ENCODE measurements around the gene KLHL28. TPM values are rescaled to one million over a fixed set of nuclear protein-coding genes. Genes with fewer than 3 reads are reported as not detected.

KLHL28 gene
- polyA plus RNA-seq, 3 donors, result 4.1 to 16.8 (median 16.4) TPM

DNA sequence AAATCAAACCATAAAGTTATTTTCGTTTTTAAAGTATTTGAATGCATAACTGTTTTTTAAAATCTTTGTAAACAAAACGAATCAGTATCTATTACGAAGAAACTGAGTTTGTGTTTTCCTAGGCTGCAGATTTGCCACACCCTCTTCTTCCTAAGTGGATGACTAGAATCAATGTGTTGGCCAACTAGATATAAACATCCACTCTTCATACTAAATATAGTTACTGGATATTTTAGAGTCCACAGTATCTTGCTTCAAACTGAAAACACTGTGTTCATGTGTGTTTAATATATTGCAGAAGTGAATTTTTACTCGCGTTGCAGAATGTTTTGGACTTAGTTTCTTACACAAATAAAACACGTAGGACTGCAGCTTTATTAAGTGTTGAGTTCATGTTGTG lies 63.2 kb downstream of the KLHL28 start:
- H3K4me3 Mint-ChIP-seq, result peak overlapping the region; percentile 86 to 87
- H3K4me1 ChIP-seq (ENCODE audit: control insufficient read depth in 1 of 2, insufficient read depth in 2 of 2, low read length in 2 of 2), result peaks cover 6 to 8% of the 10 kb centered on the region in 2 donors
- peaks cover 0 to 18% (median 5%) of the 10 kb centered on the region in 7 donors for H3K9me3 Mint-ChIP-seq
- H3K9ac ChIP-seq (ENCODE audit: insufficient read depth, low read length, poor library complexity, severe bottlenecking), result no peak overlapping the region
- H3K79me2 ChIP-seq (ENCODE audit: insufficient read depth, low read length), result no peaks in the 10 kb centered on the region
- peaks cover 0 to 5% (median 0%) of the 10 kb centered on the region in 3 donors for H3K27me3 Mint-ChIP-seq (ENCODE audit: low read depth in 3 of 3)
- no peak overlapping the region for H3K27ac ChIP-seq (ENCODE audit: low read depth in 1 of 2, low read length in 2 of 2)
- TF ChIP-seq, protein P1, sequence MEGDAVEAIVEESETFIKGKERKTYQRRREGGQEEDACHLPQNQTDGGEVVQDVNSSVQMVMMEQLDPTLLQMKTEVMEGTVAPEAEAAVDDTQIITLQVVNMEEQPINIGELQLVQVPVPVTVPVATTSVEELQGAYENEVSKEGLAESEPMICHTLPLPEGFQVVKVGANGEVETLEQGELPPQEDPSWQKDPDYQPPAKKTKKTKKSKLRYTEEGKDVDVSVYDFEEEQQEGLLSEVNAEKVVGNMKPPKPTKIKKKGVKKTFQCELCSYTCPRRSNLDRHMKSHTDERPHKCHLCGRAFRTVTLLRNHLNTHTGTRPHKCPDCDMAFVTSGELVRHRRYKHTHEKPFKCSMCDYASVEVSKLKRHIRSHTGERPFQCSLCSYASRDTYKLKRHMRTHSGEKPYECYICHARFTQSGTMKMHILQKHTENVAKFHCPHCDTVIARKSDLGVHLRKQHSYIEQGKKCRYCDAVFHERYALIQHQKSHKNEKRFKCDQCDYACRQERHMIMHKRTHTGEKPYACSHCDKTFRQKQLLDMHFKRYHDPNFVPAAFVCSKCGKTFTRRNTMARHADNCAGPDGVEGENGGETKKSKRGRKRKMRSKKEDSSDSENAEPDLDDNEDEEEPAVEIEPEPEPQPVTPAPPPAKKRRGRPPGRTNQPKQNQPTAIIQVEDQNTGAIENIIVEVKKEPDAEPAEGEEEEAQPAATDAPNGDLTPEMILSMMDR (IDR thresholded peaks at IDR 0.05), result no peak
- no peak overlapping the region for H3K27ac Mint-ChIP-seq
- peaks cover 0 to 3% of the 10 kb centered on the region in 2 donors for H3K9me3 ChIP-seq (replicated peaks in 1 of 2; ENCODE audit: control insufficient read depth in 1 of 2, insufficient read depth in 1 of 2, low read length in 2 of 2)
- no peak overlapping the region for H3K4me3 ChIP-seq (replicated peaks in 1 of 3; ENCODE audit: low read depth in 2 of 3, low read length in 3 of 3)
- no peaks in the 10 kb centered on the region for H3K36me3 Mint-ChIP-seq
- H3K4me1 Mint-ChIP-seq, result peaks cover 12% of the 10 kb centered on the region
- H3K4me2 ChIP-seq (replicated peaks; ENCODE audit: extremely low read depth, low read length, poor library complexity, severe bottlenecking), result no peak overlapping the region
- no CpG with 5 or more reads among the region's 6 CpGs for WGBS (ENCODE audit: insufficient coverage)
- no peaks in the 10 kb centered on the region for H3K36me3 ChIP-seq (replicated peaks in 1 of 2; ENCODE audit: control insufficient read depth in 1 of 2, insufficient read depth in 2 of 2, low read length in 2 of 2)
- H2AFZ ChIP-seq (ENCODE audit: insufficient read depth, low read depth, low read length, poor library complexity, severe bottlenecking), result no peak overlapping the region
- intact Hi-C loops (cut with micrococcal nuclease), result loop anchor here (5.0 to 10.0 kb wide), 4 partner anchors 64 to 346 kb away; partner anchors contain the start of genes FKBP3 (in 1 of the 2), KLHL28 (in 1 of the 2), PRPF39 (in 1 of the 2) and TOGARAM1 (in 1 of the 2)
- no peaks in the 10 kb centered on the region for H3K27me3 ChIP-seq (ENCODE audit: control insufficient read depth in 2 of 2, insufficient read depth in 2 of 2, low read length in 2 of 2)
- H4K20me1 ChIP-seq (ENCODE audit: insufficient read depth, low read length), result no peaks in the 10 kb centered on the region
- no peak for DNase-seq

DNA sequence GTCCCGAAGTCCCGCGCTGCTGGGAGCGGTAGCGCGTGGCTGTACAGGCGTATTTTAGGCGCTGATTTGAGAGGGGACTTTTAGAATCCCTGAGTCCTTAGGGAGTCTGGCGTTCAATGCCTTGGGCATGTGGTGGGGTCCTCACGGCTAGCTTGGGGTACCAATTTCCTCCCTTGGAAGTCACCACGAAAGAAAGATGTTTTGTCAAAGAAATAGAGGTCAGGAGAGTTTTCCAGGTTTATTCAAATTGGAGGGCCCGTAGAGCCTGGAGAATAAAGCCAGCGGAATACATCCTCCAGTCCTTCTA lies 63.9 kb downstream of the KLHL28 start:
- Mint-ChIP-seq H3K4me3 (peak overlapping the region; percentile 86 to 87), H3K4me1 (peaks cover 12% of the 10 kb centered on the region), H3K27ac (peak overlapping the region in 5 of 7 donors; percentile 14 to 87 (median 41)), H3K9me3 (peaks cover 2 to 18% (median 5%) of the 10 kb centered on the region in 7 donors), H3K27me3 (ENCODE audit: low read depth in 3 of 3) (peaks cover 0 to 5% (median 0%) of the 10 kb centered on the region in 3 donors), H3K36me3 (no peaks in the 10 kb centered on the region)
- DNase-seq, result no peak
- TF ChIP-seq, protein P1 (IDR thresholded peaks at IDR 0.05), result no peak
- peak overlapping the region; percentile 87 for H3K9ac ChIP-seq (ENCODE audit: insufficient read depth, low read length, poor library complexity, severe bottlenecking)
- H3K4me1 ChIP-seq (ENCODE audit: control insufficient read depth in 1 of 2, insufficient read depth in 2 of 2, low read length in 2 of 2), result peaks cover 6 to 8% of the 10 kb centered on the region in 2 donors
- peaks cover 0 to 3% of the 10 kb centered on the region in 2 donors for H3K9me3 ChIP-seq (replicated peaks in 1 of 2; ENCODE audit: control insufficient read depth in 1 of 2, insufficient read depth in 1 of 2, low read length in 2 of 2)
- 0% methylated on average over 9 of the region's 13 CpGs for WGBS (ENCODE audit: insufficient coverage)
- intact Hi-C loops (cut with micrococcal nuclease), result loop anchor here (2.0 to 10.0 kb wide), 5 partner anchors 65 to 347 kb away; partner anchors contain the start of genes TOGARAM1 (in 2 of the 2), FKBP3 (in 1 of the 2), KLHL28 (in 1 of the 2) and PRPF39 (in 1 of the 2)
- H3K4me2 ChIP-seq (replicated peaks; ENCODE audit: extremely low read depth, low read length, poor library complexity, severe bottlenecking), result peak overlapping the region; percentile 91
- no peaks in the 10 kb centered on the region for H3K27me3 ChIP-seq (ENCODE audit: control insufficient read depth in 2 of 2, insufficient read depth in 2 of 2, low read length in 2 of 2)
- no peaks in the 10 kb centered on the region for H3K36me3 ChIP-seq (replicated peaks in 1 of 2; ENCODE audit: control insufficient read depth in 1 of 2, insufficient read depth in 2 of 2, low read length in 2 of 2)
- H4K20me1 ChIP-seq (ENCODE audit: insufficient read depth, low read length), result no peaks in the 10 kb centered on the region
- peak overlapping the region; percentile 92 for H2AFZ ChIP-seq (ENCODE audit: insufficient read depth, low read depth, low read length, poor library complexity, severe bottlenecking)
- H3K79me2 ChIP-seq (ENCODE audit: insufficient read depth, low read length), result no peaks in the 10 kb centered on the region
- H3K4me3 ChIP-seq (replicated peaks in 1 of 3; ENCODE audit: low read depth in 2 of 3, low read length in 3 of 3), result peak overlapping the region; percentile 75 to 83 (median 82)
- H3K27ac ChIP-seq (ENCODE audit: low read depth in 1 of 2, low read length in 2 of 2), result peak overlapping the region; percentile 79 to 84

Measured in CD14-positive monocyte (primary cell).